MM.1S (cell line): ENCODE measurements around the gene PET100.
A peak's percentile ranks its signal among the peaks of the same experiment; 100 is the strongest.

Experiments used
- DNase-seq: peaks from one replicate; pipeline ENCODE4 v3.0.0-alpha.2; 2015
- H2AFZ ChIP-seq: fragments of 300-600 bp; sonication (generic); 2 replicates; pipeline ENCODE4 v1.6.0; 2016; ENCODE audit warnings: antibody characterized with exemption, low read length
- H3F3A ChIP-seq: fragments of 300-600 bp; sonication (generic); 2 replicates; pipeline ENCODE4 v1.6.1; 2016; ENCODE audit warnings: mild to moderate bottlenecking, antibody characterized with exemption, low read length, moderate library complexity, mixed read lengths; ENCODE audit not compliant: insufficient read depth
- H3K27ac ChIP-seq: fragments of 300-600 bp; sonication (generic); 2 replicates; pipeline ENCODE4 v1.5.1; 2016; ENCODE audit warnings: mild to moderate bottlenecking, low read length
- H3K27me3 ChIP-seq: fragments of 300-600 bp; sonication (generic); replicated peaks from 2 replicates; pipeline ENCODE4 v1.6.0; 2016; ENCODE audit warnings: low read length; ENCODE audit not compliant: insufficient read depth
- H3K36me3 ChIP-seq: fragments of 300-600 bp; sonication (generic); replicated peaks from 2 replicates; pipeline ENCODE4 v1.6.1; 2016; ENCODE audit warnings: mild to moderate bottlenecking, low read length, mixed read lengths; ENCODE audit not compliant: insufficient read depth
- H3K4me1 ChIP-seq: fragments of 300-600 bp; sonication (generic); 2 replicates; pipeline ENCODE4 v1.6.1; 2016; ENCODE audit warnings: low read length, mixed read lengths
- H3K4me2 ChIP-seq: fragments of 300-600 bp; sonication (generic); 2 replicates; pipeline ENCODE4 v1.6.0; 2016; ENCODE audit warnings: low read depth, low read length
- H3K4me3 ChIP-seq: fragments of 300-600 bp; sonication (generic); 2 replicates; pipeline ENCODE4 v1.5.1; 2016; ENCODE audit warnings: low read length, mixed read lengths
- H3K79me2 ChIP-seq: fragments of 300-600 bp; sonication (generic); 2 replicates; pipeline ENCODE4 v1.6.1; 2016; ENCODE audit warnings: mixed run types, low read length, mixed read lengths
- H3K9ac ChIP-seq: fragments of 300-600 bp; sonication (generic); 2 replicates; pipeline ENCODE4 v1.6.1; 2016; ENCODE audit warnings: low read length, mixed read lengths
- H3K9me2 ChIP-seq: fragments of 300-600 bp; sonication (generic); replicated peaks from 2 replicates; pipeline ENCODE4 v1.6.1; 2016; ENCODE audit warnings: mild to moderate bottlenecking, low read length, mixed read lengths; ENCODE audit not compliant: insufficient read depth
- H3K9me3 ChIP-seq: fragments of 300-600 bp; sonication (generic); replicated peaks from 2 replicates; pipeline ENCODE4 v1.6.1; 2016; ENCODE audit warnings: mild to moderate bottlenecking, low read length, mixed read lengths; ENCODE audit not compliant: insufficient read depth
- H4K20me1 ChIP-seq: fragments of 300-600 bp; sonication (generic); 2 replicates; pipeline ENCODE4 v1.6.1; 2016; ENCODE audit warnings: mild to moderate bottlenecking, low read length, moderate library complexity, mixed read lengths; ENCODE audit not compliant: insufficient read depth
- CTCF ChIP-seq: fragments of 300-600 bp; sonication (generic); IDR thresholded peaks from 2 replicates; pipeline ENCODE4 v1.5.1; 2016; ENCODE audit warnings: antibody characterized with exemption, low read length, mixed read lengths
- EZH2 ChIP-seq: fragments of 300-600 bp; sonication (generic); optimal IDR thresholded peaks from 2 replicates; pipeline ENCODE3; 2017; ENCODE audit warnings: low read depth, mild to moderate bottlenecking, antibody characterized with exemption, low read length, mixed read lengths
- EZH2phosphoT487 ChIP-seq: fragments of 300-600 bp; sonication (generic); IDR thresholded peaks from 2 replicates; pipeline ENCODE4 v1.6.1; 2018; ENCODE audit warnings: antibody characterized with exemption, low read length

Gene PET100

GRCh38 chr19:7636317-7636690 lies 6.7 kb downstream of the PET100 start:
- H3K4me2 ChIP-seq = peak overlapping the region; percentile 46; the same call in 1 of the 2 replicates
- H3K4me3 ChIP-seq = no peak overlapping the region
- H3K27me3 ChIP-seq = no peaks in the 10 kb centered on the region
- TF ChIP-seq EZH2phosphoT487 (no peak), EZH2 (no peak), CTCF (no peak)
- H3K79me2 ChIP-seq = peaks cover 19% of the 10 kb centered on the region
- H3K9me3 ChIP-seq = no peaks in the 10 kb centered on the region
- no peaks in the 10 kb centered on the region for H3F3A ChIP-seq
- peak overlapping the region; percentile 88 for H2AFZ ChIP-seq
- no peak overlapping the region for H3K27ac ChIP-seq
- no peak for DNase-seq
- no peaks in the 10 kb centered on the region for H3K9me2 ChIP-seq
- peaks cover 3% of the 10 kb centered on the region for H3K4me1 ChIP-seq
- H3K36me3 ChIP-seq = no peaks in the 10 kb centered on the region
- H3K9ac ChIP-seq = no peak overlapping the region
- H4K20me1 ChIP-seq = no peaks in the 10 kb centered on the region

GRCh38 chr19:7636691-7637373 lies 7.2 kb downstream of the PET100 start, which contains the start of gene STXBP2:
Gene STXBP2, plus strand, starts transcription at chr19:7637110. Its CDS starts 40 bp downstream, at chr19:7637150.
- peak within 1 kb of the TSS; percentile 85 for H3K9ac ChIP-seq
- H3K27me3 ChIP-seq = no peaks in the 10 kb centered on the region
- H3K4me1 ChIP-seq = peaks cover 3% of the 10 kb centered on the region
- no peaks in the 10 kb centered on the region for H3K9me2 ChIP-seq
- peaks cover 19% of the 10 kb centered on the region for H3K79me2 ChIP-seq
- no peak within 1 kb of the TSS for H3K27ac ChIP-seq
- peak; percentile 90 for DNase-seq
- H3K4me2 ChIP-seq = peak within 1 kb of the TSS; percentile 91
- peak within 1 kb of the TSS; percentile 90 for H3K4me3 ChIP-seq
- no peaks in the 10 kb centered on the region for H3F3A ChIP-seq
- TF ChIP-seq EZH2 (no peak), CTCF (peak; percentile 15; the same call in 1 of the 2 replicates)
- no peaks in the 10 kb centered on the region for H3K9me3 ChIP-seq
- no peaks in the 10 kb centered on the region for H3K36me3 ChIP-seq
- H2AFZ ChIP-seq = peak within 1 kb of the TSS; percentile 88
- H4K20me1 ChIP-seq = no peaks in the 10 kb centered on the region

GRCh38 chr19:7637374-7638256 lies 8.0 kb downstream of the PET100 start:
- H3K9ac ChIP-seq = peak overlapping the region; percentile 85
- no peak overlapping the region for H3K27ac ChIP-seq
- no peaks in the 10 kb centered on the region for H3K36me3 ChIP-seq

More at GRCh38 chr19:7637374-7638256, 8.0 kb downstream of the PET100 start:
- H3K27me3 ChIP-seq = no peaks in the 10 kb centered on the region
- H3K4me2 ChIP-seq = peak overlapping the region; percentile 91
- peaks cover 19% of the 10 kb centered on the region for H3K79me2 ChIP-seq
- peaks cover 3% of the 10 kb centered on the region for H3K4me1 ChIP-seq
- H3K9me3 ChIP-seq = no peaks in the 10 kb centered on the region
- H2AFZ ChIP-seq = peak overlapping the region; percentile 88
- TF ChIP-seq CTCF (no peak), EZH2 (no peak), EZH2phosphoT487 (no peak)
- H3K4me3 ChIP-seq = peak overlapping the region; percentile 90
- no peaks in the 10 kb centered on the region for H3F3A ChIP-seq
- no peaks in the 10 kb centered on the region for H4K20me1 ChIP-seq
- no peak for DNase-seq
- no peaks in the 10 kb centered on the region for H3K9me2 ChIP-seq
